Activated CD4-positive, alpha-beta T cell treated with anti-CD3 and anti-CD28 coated beads, Interleukin-2, amount 50 U/mL, for 1 hour (primary cell): ENCODE data around the gene CATSPERE.
"Not testable (repeated sequence)": the region's sequence is repeated elsewhere in the genome, so short reads cannot be mapped to it uniquely, and the experiment has no call there.

Experiments
- DNase-seq: peaks from one replicate; pipeline ENCODE4 v3.0.0-alpha.2; 2020

CATSPERE gene

GRCh38 chr1:244557565-244557964, 96.5 kb downstream of the CATSPERE start:
- no peak for DNase-seq

DNA sequence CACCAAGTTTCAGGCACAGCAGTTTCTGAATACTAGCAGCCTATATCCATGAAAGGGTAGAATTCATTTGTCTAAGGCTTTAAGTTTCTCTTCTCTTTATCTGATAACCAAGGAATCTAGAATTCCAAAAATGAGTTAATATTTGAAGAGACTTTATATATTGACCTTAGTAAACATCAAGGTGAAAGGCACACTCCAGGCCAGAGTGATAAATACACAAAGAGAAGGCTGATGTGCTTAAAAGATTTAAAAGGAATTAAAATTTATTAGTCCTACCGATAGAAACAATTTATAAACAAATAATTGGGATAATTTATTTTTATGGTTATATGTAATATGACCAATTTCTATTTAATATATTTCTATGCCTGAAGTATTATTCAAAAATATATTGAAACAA, 98.5 kb downstream of the CATSPERE start:
- no peak for DNase-seq

- DNase-seq: not testable (repeated sequence)
These were observed 101.8 kb downstream of the CATSPERE start for GRCh38 chr1:244562877-244563276.

GRCh38 chr1:244573768-244574167, 112.7 kb downstream of the CATSPERE start:
- no peak for DNase-seq

DNA sequence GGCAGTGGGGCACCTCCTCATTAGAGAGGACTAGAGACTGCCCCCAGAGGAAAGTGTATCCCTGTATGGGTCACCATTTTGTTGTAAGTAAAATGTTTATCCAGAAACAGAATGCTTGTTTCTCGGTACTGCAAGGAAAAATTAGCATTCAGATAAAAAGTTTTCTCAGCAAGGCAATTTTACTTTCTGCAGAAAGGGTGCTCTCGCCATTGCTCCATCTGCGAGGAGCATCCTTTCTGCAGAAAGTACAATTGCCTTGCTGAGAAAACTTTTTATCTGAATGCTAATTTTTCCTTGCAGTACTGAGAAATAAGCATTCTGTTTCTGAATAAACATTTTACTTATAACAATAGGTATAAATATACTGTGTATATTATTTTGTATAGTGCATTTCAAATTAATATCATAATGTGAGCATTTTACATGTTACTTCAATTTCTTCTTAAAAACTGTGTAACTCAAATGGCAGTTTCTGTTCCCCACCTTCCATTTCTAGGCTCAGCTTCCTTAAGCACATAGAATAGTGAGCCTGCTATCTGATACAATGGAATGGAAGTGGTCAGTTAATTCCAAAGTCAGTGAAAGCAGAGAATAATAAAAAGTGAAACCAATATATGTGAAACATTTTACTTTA, 115.3 kb downstream of the CATSPERE start:
- DNase-seq: no peak

DNA sequence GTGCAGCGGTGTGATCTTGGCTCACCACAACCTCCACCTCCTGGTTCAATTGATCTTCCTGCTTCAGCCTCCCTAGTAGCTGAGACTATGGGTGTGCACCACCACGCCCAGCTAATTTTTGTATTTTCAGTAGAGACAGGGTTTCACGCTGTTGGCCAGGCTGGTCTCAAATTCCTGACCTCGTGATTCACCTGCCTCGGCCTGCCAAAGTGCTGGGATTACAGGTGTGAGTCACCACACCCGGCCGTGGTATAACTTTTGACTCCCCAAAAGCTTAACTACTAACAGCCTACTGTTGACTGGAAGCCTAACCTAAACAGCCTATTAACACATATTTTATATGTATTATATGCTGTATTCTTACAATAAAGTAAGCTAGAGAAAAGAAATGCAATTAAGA, 117.1 kb downstream of the CATSPERE start:
- DNase-seq: not testable (repeated sequence)

- DNase-seq: no peak
These were observed 122.4 kb downstream of the CATSPERE start for GRCh38 chr1:244583358-244583982.

- no peak for DNase-seq
These were observed 124.8 kb downstream of the CATSPERE start for GRCh38 chr1:244585867-244586266.

- no peak for DNase-seq
These were observed 129.6 kb downstream of the CATSPERE start for GRCh38 chr1:244590670-244591069.

DNA sequence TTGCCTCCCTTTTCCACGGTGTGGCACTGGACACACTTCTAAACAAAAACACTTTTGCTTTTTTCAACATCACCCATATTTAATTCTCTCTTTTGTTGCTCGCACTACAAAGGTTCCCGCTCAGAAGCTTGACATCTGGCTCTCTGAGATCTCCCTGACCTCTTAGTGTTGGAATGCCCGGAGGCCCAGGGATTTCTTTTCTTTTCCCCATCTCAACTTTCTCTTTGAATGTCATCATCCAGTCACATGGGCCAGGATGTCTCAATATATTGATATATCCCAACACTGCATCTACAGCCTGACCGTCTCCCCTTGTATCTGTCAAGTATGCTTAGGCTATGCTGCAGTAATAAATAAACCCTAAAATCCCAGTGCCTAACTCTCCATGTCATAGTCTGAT, 137.5 kb downstream of the CATSPERE start:
- DNase-seq: no peak

DNA sequence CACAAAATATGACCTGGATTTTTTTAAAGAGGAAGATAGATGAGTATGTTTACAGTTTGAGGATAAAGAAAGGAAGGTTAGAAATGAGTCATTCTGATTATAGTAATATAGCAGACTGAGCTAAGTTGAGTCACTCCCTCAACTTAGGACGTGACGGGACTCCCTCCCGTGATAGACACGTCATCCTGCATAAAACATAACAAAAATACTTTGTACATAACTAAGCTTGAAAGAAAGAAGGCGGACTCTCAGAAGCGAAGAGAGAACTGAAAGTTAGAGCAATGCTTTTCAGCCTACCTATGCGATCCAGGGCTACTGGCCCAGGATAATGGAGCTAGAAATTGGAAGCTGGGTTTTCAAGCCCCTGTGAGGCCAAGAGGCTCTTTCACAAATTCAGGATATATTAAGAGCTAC, 138.9 kb downstream of the CATSPERE start:
- DNase-seq: peak; percentile 14

DNA sequence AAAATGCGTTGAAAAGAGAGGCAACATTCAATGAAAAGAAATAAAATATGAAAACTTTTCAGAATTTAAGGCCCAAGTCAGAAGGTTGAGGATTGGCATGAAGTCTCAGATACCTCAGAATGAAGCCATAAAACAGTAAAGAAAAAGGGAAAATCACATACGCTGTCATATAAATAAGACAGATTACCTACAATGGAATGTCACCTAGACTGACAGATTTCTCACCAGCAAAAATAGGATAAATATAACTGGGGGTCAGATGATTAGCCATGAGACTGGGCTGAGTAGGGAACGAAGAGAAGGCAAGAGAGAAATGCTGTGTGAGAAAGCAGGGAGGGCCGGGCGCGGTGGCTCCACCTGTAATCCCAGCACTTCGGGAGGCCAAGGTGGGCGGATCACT, 140.3 kb downstream of the CATSPERE start:
- no peak for DNase-seq

GRCh38 chr1:244603498-244603897, 142.4 kb downstream of the CATSPERE start:
- DNase-seq: no peak

- DNase-seq: no peak
These were observed 144.8 kb downstream of the CATSPERE start for GRCh38 chr1:244605835-244606370.

DNA sequence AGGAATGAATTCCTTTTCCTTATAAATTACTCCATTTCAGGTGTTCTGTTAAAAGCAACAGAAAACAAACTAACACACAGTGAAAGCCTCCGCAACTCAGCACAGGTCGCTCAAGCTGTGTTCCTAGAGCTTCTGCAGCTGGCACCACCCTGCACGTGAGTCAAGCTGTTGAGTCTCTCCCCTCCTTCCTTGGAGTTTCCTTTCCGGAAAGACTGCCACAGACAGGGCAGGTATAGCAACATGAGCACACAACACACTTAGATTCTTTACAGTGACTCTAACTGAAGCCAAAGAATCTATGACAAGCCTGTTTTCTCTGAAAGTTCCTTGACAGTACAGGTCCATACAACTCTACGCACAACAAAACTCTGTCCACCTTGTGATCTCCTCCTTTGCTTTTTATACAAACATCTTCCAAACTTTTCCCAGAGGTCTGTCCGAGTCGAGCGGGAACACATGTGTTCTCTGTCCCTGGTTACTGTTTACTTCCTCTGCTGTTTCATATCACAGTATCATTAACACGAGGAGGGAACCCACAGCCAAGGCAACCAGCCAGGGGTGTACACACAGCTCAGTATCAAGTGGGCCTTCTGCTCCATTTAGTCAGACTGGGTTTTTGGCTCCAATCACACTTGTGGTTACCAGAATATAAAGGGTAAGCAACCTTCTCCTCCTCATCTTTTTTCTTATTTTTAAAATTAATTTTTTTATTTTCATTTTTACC, 153.2 kb downstream of the CATSPERE start:
- DNase-seq: no peak

- DNase-seq: no peak
These were observed 153.8 kb downstream of the CATSPERE start for GRCh38 chr1:244614879-244615278.

DNA sequence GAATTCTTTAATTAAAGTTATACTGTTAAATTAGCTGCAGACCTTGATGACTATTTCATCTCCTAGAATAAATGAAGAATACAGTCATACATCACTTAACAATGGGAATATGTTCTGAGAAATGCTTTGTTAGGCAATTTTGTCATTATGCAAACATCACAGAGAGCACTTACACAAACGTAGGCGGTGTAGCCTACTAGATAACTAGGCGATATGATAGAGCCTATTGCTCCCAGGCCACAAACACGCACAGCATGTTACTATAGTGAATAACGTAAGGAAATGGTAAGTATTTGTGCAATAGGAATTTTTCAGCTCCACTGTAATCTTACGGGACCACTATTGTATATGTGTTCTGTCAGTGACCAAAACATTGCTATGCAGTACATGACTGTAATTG, 154.2 kb downstream of the CATSPERE start:
- DNase-seq: no peak

GRCh38 chr1:244626709-244627108, 165.6 kb downstream of the CATSPERE start:
- no peak for DNase-seq

DNA sequence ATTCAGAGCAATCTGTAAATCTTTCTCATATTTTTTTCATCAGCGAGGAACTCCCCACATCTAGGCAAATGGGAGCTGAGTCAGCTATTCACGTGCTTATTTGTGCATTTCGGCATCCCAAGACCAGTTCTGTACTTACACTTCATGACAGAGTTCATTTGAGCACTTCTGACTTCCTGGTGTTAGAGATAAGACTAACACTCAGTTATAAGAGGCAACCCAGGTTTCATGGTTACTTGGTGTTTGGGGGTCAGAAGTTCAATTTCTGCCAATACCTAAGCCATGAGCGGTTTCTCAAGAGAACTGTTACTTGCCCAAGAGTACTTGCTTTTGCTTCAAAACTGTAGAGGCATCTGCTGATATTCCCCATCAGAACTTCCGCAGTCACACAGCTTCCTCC, 167.7 kb downstream of the CATSPERE start:
- no peak for DNase-seq

- no peak for DNase-seq
These were observed 172.1 kb downstream of the CATSPERE start for GRCh38 chr1:244633140-244633539.

- no peak for DNase-seq
These were observed 173.5 kb downstream of the CATSPERE start for GRCh38 chr1:244634546-244634945.

GRCh38 chr1:244636488-244637259, 175.6 kb downstream of the CATSPERE start:
- no peak for DNase-seq

DNA sequence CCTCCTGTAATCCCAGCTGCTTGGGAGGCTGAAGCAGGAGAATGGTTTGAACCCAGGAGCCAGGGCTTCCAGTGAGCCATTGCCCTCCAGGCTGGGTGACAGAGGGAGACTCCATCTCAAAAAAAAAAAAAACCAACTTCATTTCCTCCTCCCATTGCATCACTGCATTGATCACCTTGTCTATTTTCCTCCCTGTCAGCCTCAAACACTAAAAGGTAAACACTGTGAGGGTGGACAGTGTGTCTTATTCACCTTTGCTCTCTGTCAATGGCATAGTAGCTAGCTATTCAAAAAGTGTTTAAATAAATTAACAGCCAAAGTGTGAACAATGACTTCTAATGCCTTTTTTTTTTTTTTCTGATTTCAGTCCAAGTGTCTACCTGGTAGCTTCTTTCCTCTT, 178.5 kb downstream of the CATSPERE start:
- no peak for DNase-seq
